WTC11 (cell line): Measurements from ENCODE around the gene PDK3.

Source experiments
- FOXP1 ChIP-seq: sonication (generic); formaldehyde crosslinking; IDR thresholded peaks from 2 replicates; pipeline ENCODE4 v1.8.0; 2022; ENCODE audit warnings: missing genetic modification reagents, mild to moderate bottlenecking, moderate library complexity, borderline replicate concordance
- GABPB1 ChIP-seq: sonication (generic); formaldehyde crosslinking; IDR thresholded peaks from 2 replicates; pipeline ENCODE4 v1.8.1; 2023; ENCODE audit warnings: mild to moderate bottlenecking, missing genetic modification reagents
- MAX ChIP-seq: sonication (generic); formaldehyde crosslinking; IDR thresholded peaks from 2 replicates; pipeline ENCODE4 v1.8.0; 2022; ENCODE audit warnings: mild to moderate bottlenecking, missing genetic modification reagents
- NFYB ChIP-seq: sonication (generic); formaldehyde crosslinking; conservative IDR thresholded peaks from 2 replicates; pipeline ENCODE4 v1.8.0; 2022; ENCODE audit warnings: low read depth, missing genetic modification reagents
- NR1H2 ChIP-seq: sonication (generic); formaldehyde crosslinking; IDR thresholded peaks from 2 replicates; pipeline ENCODE4 v1.9.0; 2021; ENCODE audit warnings: mild to moderate bottlenecking, moderate library complexity, missing genetic modification reagents
- SMAD3 ChIP-seq: sonication (generic); formaldehyde crosslinking; IDR thresholded peaks from 2 replicates; pipeline ENCODE4 v1.8.0; 2022; ENCODE audit warnings: missing genetic modification reagents, mild to moderate bottlenecking, borderline replicate concordance
- ZNF263 ChIP-seq: sonication (generic); formaldehyde crosslinking; IDR thresholded peaks from 2 replicates; pipeline ENCODE4 v1.8.1; 2022; ENCODE audit warnings: low read depth, mild to moderate bottlenecking, moderate library complexity, missing genetic modification reagents
- ZNF512 ChIP-seq: sonication (generic); formaldehyde crosslinking; IDR thresholded peaks from 2 replicates; pipeline ENCODE4 v1.8.1; 2022; ENCODE audit warnings: missing genetic modification reagents, borderline replicate concordance
- TF ChIP-seq, protein P1 (sequence below): fragments of 200-600 bp; IDR thresholded peaks from 2 replicates; pipeline ENCODE4 v1.8.0; 2022; ENCODE audit warnings: antibody characterized with exemption
- TF ChIP-seq, protein P2 (sequence below): sonication (generic); formaldehyde crosslinking; IDR thresholded peaks from 2 replicates; pipeline ENCODE4 v1.8.1; 2023; ENCODE audit warnings: mild to moderate bottlenecking, missing genetic modification reagents, moderate library complexity

GRCh38 chrX:24495700-24496099 is 30.6 kb downstream of the PDK3 start:
- TF ChIP-seq, protein P1, sequence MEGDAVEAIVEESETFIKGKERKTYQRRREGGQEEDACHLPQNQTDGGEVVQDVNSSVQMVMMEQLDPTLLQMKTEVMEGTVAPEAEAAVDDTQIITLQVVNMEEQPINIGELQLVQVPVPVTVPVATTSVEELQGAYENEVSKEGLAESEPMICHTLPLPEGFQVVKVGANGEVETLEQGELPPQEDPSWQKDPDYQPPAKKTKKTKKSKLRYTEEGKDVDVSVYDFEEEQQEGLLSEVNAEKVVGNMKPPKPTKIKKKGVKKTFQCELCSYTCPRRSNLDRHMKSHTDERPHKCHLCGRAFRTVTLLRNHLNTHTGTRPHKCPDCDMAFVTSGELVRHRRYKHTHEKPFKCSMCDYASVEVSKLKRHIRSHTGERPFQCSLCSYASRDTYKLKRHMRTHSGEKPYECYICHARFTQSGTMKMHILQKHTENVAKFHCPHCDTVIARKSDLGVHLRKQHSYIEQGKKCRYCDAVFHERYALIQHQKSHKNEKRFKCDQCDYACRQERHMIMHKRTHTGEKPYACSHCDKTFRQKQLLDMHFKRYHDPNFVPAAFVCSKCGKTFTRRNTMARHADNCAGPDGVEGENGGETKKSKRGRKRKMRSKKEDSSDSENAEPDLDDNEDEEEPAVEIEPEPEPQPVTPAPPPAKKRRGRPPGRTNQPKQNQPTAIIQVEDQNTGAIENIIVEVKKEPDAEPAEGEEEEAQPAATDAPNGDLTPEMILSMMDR = no peak
- TF ChIP-seq MAX (CRISPR knock-in tag) = no peak
- TF ChIP-seq NFYB (CRISPR knock-in tag) = no peak
- no peak for TF ChIP-seq GABPB1 (CRISPR knock-in tag)
- no peak for TF ChIP-seq SMAD3 (CRISPR knock-in tag)
- TF ChIP-seq ZNF512 = no peak
- no peak for TF ChIP-seq ZNF263 (CRISPR knock-in tag)
- TF ChIP-seq FOXP1 (CRISPR knock-in tag) = no peak
- TF ChIP-seq, protein P2, sequence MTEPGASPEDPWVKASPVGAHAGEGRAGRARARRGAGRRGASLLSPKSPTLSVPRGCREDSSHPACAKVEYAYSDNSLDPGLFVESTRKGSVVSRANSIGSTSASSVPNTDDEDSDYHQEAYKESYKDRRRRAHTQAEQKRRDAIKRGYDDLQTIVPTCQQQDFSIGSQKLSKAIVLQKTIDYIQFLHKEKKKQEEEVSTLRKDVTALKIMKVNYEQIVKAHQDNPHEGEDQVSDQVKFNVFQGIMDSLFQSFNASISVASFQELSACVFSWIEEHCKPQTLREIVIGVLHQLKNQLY (CRISPR knock-in tag) = no peak
- no peak for TF ChIP-seq NR1H2 (CRISPR knock-in tag)
